IMR-90 (cell line): Measurements from ENCODE around the gene MSX1. TPM values are rescaled to one million over a fixed set of nuclear protein-coding genes. Genes with fewer than 3 reads are reported as not detected.

Experiments
- ATAC-seq: fragments of 200-7000 bp; cut with Tn5 transposase; 2 replicates; pipeline ENCODE4 v1.9.1; 2020; ENCODE audit warnings: low read depth, mild to moderate bottlenecking, moderate library complexity
- BruUV-seq: library from RNA; stranded (reverse); fragments of 400-500 nt; replicated peaks from 2 replicates; lab custom pipeline; 2021; lab: Mats Ljungman, UMichigan
- CTCF ChIA-PET: fragments of 300-600 bp; formaldehyde crosslinking; extraction: SDS; loops from one replicate; lab custom pipeline; 2021; ENCODE audit warnings: antibody characterized with exemption; lab: Yijun Ruan, JAX
- POLR2A ChIA-PET: fragments of 300-600 bp; sonication (Branson Sonifier 250); formaldehyde crosslinking; loops from one replicate; lab custom pipeline; 2022; ENCODE audit warnings: antibody characterized with exemption; ENCODE audit not compliant: unreplicated experiment; lab: Charles Lee
- DNase-seq: peaks from one replicate; pipeline ENCODE4 v3.0.0; 2013
- H2AFZ ChIP-seq: replicated peaks from 2 replicates; pipeline ENCODE3; 2013; ENCODE audit warnings: low read length, mild to moderate bottlenecking; ENCODE audit not compliant: poor library complexity
- H2AK5ac ChIP-seq: 2 replicates; pipeline ENCODE4 v1.6.1; 2013; ENCODE audit warnings: low read depth, low read length, inconsistent platforms
- H2AK9ac ChIP-seq: replicated peaks from 2 replicates; pipeline ENCODE3; 2013; ENCODE audit warnings: mild to moderate bottlenecking, low read depth, low read length, moderate library complexity; ENCODE audit not compliant: poor library complexity
- H2BK120ac ChIP-seq: 2 replicates; pipeline ENCODE4 v1.6.1; 2013; ENCODE audit warnings: low read depth, low read length, inconsistent platforms
- H2BK15ac ChIP-seq: 3 replicates; pipeline ENCODE4 v1.6.1; 2013; ENCODE audit warnings: low read depth, low read length, inconsistent platforms
- H2BK20ac ChIP-seq: 2 replicates; pipeline ENCODE4 v1.6.1; 2013; ENCODE audit warnings: low read depth, mild to moderate bottlenecking, inconsistent platforms, low read length, moderate library complexity
- H2BK5ac ChIP-seq: 2 replicates; pipeline ENCODE4 v1.6.1; 2013; ENCODE audit warnings: mild to moderate bottlenecking, low read depth, low read length, inconsistent platforms; ENCODE audit not compliant: poor library complexity, severe bottlenecking
- H3K14ac ChIP-seq: replicated peaks from 2 replicates; pipeline ENCODE4 v1.6.1; 2013; ENCODE audit warnings: low read depth, low read length, inconsistent platforms
- H3K18ac ChIP-seq: 2 replicates; pipeline ENCODE4 v1.6.1; 2013; ENCODE audit warnings: low read depth, low read length, control low read depth
- H3K23ac ChIP-seq: 2 replicates; pipeline ENCODE4 v1.6.1; 2013; ENCODE audit warnings: low read depth, low read length, inconsistent platforms
- H3K27ac ChIP-seq: 2 replicates; pipeline ENCODE4 v1.5.1; 2013; ENCODE audit warnings: mild to moderate bottlenecking, control low read depth, low read length; ENCODE audit not compliant: insufficient read depth
- H3K27me3 ChIP-seq: 2 replicates; pipeline ENCODE4 v1.6.1; 2013; ENCODE audit warnings: low read length; ENCODE audit not compliant: control insufficient read depth, insufficient read depth
- H3K36me3 ChIP-seq: 2 replicates; pipeline ENCODE4 v1.6.1; 2013; ENCODE audit warnings: low read length, mixed read lengths; ENCODE audit not compliant: control insufficient read depth, insufficient read depth
- H3K4ac ChIP-seq: 2 replicates; pipeline ENCODE4 v1.6.1; 2013; ENCODE audit warnings: low read depth, low read length, inconsistent platforms
- H3K4me1 ChIP-seq: 2 replicates; pipeline ENCODE4 v1.6.1; 2013; ENCODE audit warnings: low read length, mixed read lengths; ENCODE audit not compliant: control insufficient read depth, insufficient read depth
- H3K4me2 ChIP-seq: 2 replicates; pipeline ENCODE4 v1.6.1; 2013; ENCODE audit warnings: low read depth, mild to moderate bottlenecking, control low read depth, low read length, moderate library complexity
- H3K4me3 ChIP-seq: 2 replicates; pipeline ENCODE4 v1.5.1; 2013; ENCODE audit warnings: low read depth, mild to moderate bottlenecking, control low read depth, low read length, moderate library complexity; ENCODE audit not compliant: insufficient read depth
- H3K56ac ChIP-seq: 2 replicates; pipeline ENCODE4 v1.6.1; 2013; ENCODE audit warnings: low read length, inconsistent platforms; ENCODE audit not compliant: insufficient read depth; ENCODE audit errors: extremely low read depth
- H3K79me1 ChIP-seq, 2 experiments: 2 replicates each; pipeline ENCODE4 v1.6.1; 2013; ENCODE audit warnings: low read length in 2 of 2, inconsistent platforms in 1 of 2, low read depth in 1 of 2
- H3K9ac ChIP-seq: 2 replicates; pipeline ENCODE4 v1.6.1; 2013; ENCODE audit warnings: low read depth, low read length, control low read depth
- H3K9me1 ChIP-seq: 2 replicates; pipeline ENCODE4 v1.6.1; 2013; ENCODE audit warnings: low read length, inconsistent platforms; ENCODE audit not compliant: insufficient read depth
- H3K9me3 ChIP-seq: 2 replicates; pipeline ENCODE4 v1.6.1; 2013; ENCODE audit warnings: low read length; ENCODE audit not compliant: control insufficient read depth, insufficient read depth
- H4K20me1 ChIP-seq: 2 replicates; pipeline ENCODE4 v1.6.1; 2013; ENCODE audit warnings: low read length, inconsistent platforms; ENCODE audit not compliant: insufficient read depth
- H4K5ac ChIP-seq: 2 replicates; pipeline ENCODE4 v1.6.1; 2013; ENCODE audit warnings: mild to moderate bottlenecking, low read depth, low read length, control low read depth
- H4K8ac ChIP-seq, 2 experiments: 2 replicates each; pipeline ENCODE4 v1.6.1; 2013; ENCODE audit warnings: low read depth in 2 of 2, low read length in 2 of 2, control low read depth in 1 of 2, inconsistent platforms in 1 of 2
- H4K91ac ChIP-seq: 2 replicates; pipeline ENCODE4 v1.6.1; 2013; ENCODE audit warnings: low read depth, low read length, inconsistent platforms; ENCODE audit not compliant: insufficient read depth
- BHLHE40 ChIP-seq: fragments of 150-350 bp; IDR thresholded peaks from 2 replicates; pipeline ENCODE4 v1.6.1; 2016; ENCODE audit warnings: mild to moderate bottlenecking, low read depth, low read length
- CEBPB ChIP-seq: IDR thresholded peaks from 2 replicates; pipeline ENCODE4 v1.6.1; 2012; ENCODE audit warnings: low read depth, low read length, improper control_type of control experiment
- CHD1 ChIP-seq: IDR thresholded peaks from 2 replicates; pipeline ENCODE4 v1.6.1; 2012; ENCODE audit warnings: low read depth, low read length, improper control_type of control experiment
- CTCF ChIP-seq: conservative IDR thresholded peaks from 2 replicates; pipeline ENCODE4 v1.5.1; 2012; ENCODE audit warnings: mild to moderate bottlenecking, low read depth, low read length, improper control_type of control experiment
- ELK1 ChIP-seq: fragments of 150-350 bp; IDR thresholded peaks from 2 replicates; pipeline ENCODE4 v1.6.1; 2016; ENCODE audit warnings: low read depth, mild to moderate bottlenecking, low read length, moderate library complexity, borderline replicate concordance
- FOS ChIP-seq: fragments of 150-350 bp; IDR thresholded peaks from 2 replicates; pipeline ENCODE4 v1.6.1; 2016; ENCODE audit warnings: low read depth, low read length
- MAFK ChIP-seq: IDR thresholded peaks from 2 replicates; pipeline ENCODE4 v1.6.1; 2012; ENCODE audit warnings: low read depth, low read length, improper control_type of control experiment
- MAZ ChIP-seq: IDR thresholded peaks from 2 replicates; pipeline ENCODE4 v1.6.1; 2012; ENCODE audit warnings: low read depth, mild to moderate bottlenecking, low read length, improper control_type of control experiment, moderate library complexity, borderline replicate concordance
- MXI1 ChIP-seq: IDR thresholded peaks from 2 replicates; pipeline ENCODE4 v1.6.1; 2012; ENCODE audit warnings: low read depth, mild to moderate bottlenecking, low read length, moderate library complexity, borderline replicate concordance
- NFE2L2 ChIP-seq: fragments of 150-350 bp; IDR thresholded peaks from 2 replicates; pipeline ENCODE4 v1.6.1; 2016; ENCODE audit warnings: low read depth, mild to moderate bottlenecking, low read length
- POLR2A ChIP-seq: IDR thresholded peaks from 2 replicates; pipeline ENCODE4 v1.6.1; 2012; ENCODE audit warnings: mild to moderate bottlenecking, low read depth, low read length
- RAD21 ChIP-seq: IDR thresholded peaks from 2 replicates; pipeline ENCODE4 v1.6.1; 2012; ENCODE audit warnings: low read length, improper control_type of control experiment
- RCOR1 ChIP-seq: IDR thresholded peaks from 2 replicates; pipeline ENCODE4 v1.6.1; 2012; ENCODE audit warnings: mild to moderate bottlenecking, low read length, improper control_type of control experiment; ENCODE audit not compliant: insufficient replicate concordance
- RFX5 ChIP-seq: IDR thresholded peaks from 2 replicates; pipeline ENCODE4 v1.8.0; 2012; ENCODE audit warnings: low read depth, mild to moderate bottlenecking, low read length, moderate library complexity
- SMC3 ChIP-seq: fragments of 150-350 bp; IDR thresholded peaks from 2 replicates; pipeline ENCODE4 v1.6.1; 2016; ENCODE audit warnings: low read depth, mild to moderate bottlenecking, antibody characterized with exemption, low read length, moderate library complexity
- USF2 ChIP-seq: fragments of 150-350 bp; IDR thresholded peaks from 2 replicates; pipeline ENCODE4 v1.6.1; 2017; ENCODE audit warnings: mild to moderate bottlenecking, antibody characterized with exemption, low read length, low read depth
- WGBS, 2 experiments: methylation state at CpG; one replicate each; pipeline versions ENCODE4 v1.1.5 to v1.1.7; 2013; ENCODE audit warnings: missing lambda C conversion rate in 2 of 2; ENCODE audit not compliant: insufficient read length in 1 of 2; ENCODE audit errors: extremely low coverage in 2 of 2; 5-methylcytosine and 5-hydroxymethylcytosine counted together
- dilution Hi-C: fragments of 300-500 bp; cut with HindIII; formaldehyde crosslinking; loops from one replicate; pipeline ENCODE4 v1.14.3; 2018; ENCODE audit warnings: low sequenced_read_pairs; ENCODE audit not compliant: unreplicated experiment
- in situ Hi-C: fragments of 300-500 bp; cut with MboI; formaldehyde crosslinking; loops from 3 replicates; pipeline ENCODE4 v1.14.3; 2019; ENCODE audit warnings: low sequenced_read_pairs, inconsistent platforms, mixed read lengths
- intact Hi-C: fragments of 100-400 bp; cut with micrococcal nuclease; formaldehyde crosslinking; loops from 2 replicates; pipeline ENCODE4 v1.10.0; 2022
- polyA plus RNA-seq, 3 experiments: library from polyadenylated mRNA; depleted of rRNA; stranded (reverse); fragments of >200 nt; gene quantifications; 2 replicates each; pipeline ENCODE4 v1.2.3, GENCODE V29; 2012; ENCODE audit warnings: low replicate concordance in 1 of 3
- total RNA-seq: library from RNA; depleted of rRNA; stranded (reverse); fragments of >200 nt; gene quantifications from 2 replicates; pipeline ENCODE4 v1.2.3, GENCODE V29; 2012

The MSX1 gene
- total and polyA plus RNA-seq, 2 of the 4 experiments (the other 2 are of a cell fraction): 1.1 to 3.9 TPM

GRCh38 chr4:4831266-4831665 is 28.2 kb upstream of the MSX1 start:
- Histone ChIP-seq H3K36me3 (no peaks in the 10 kb centered on the region), H4K5ac (no peak overlapping the region), H2AK5ac (no peak overlapping the region), H3K9me3 (no peaks in the 10 kb centered on the region), H2AK9ac (no peak overlapping the region), H2BK15ac (no peak overlapping the region), H3K4me2 (no peak overlapping the region), H2BK5ac (no peak overlapping the region), H2AFZ (no peak overlapping the region), H3K27ac (no peak overlapping the region), H3K18ac (no peak overlapping the region), H3K14ac (no peak overlapping the region), H4K91ac (no peak overlapping the region), H2BK120ac (no peak overlapping the region), H3K9ac (no peak overlapping the region), H3K4ac (no peak overlapping the region), H3K4me3 (no peak overlapping the region), H3K4me1 (no peaks in the 10 kb centered on the region), H2BK20ac (no peak overlapping the region), H4K8ac (no peak overlapping the region), H4K20me1 (no peaks in the 10 kb centered on the region), H3K79me1 (no peaks in the 10 kb centered on the region), H3K23ac (no peak overlapping the region), H3K9me1 (no peaks in the 10 kb centered on the region), H3K56ac (no peak overlapping the region), H3K27me3 (peaks cover 20% of the 10 kb centered on the region)
- BruUV-seq: no TSS peak
- no peak for DNase-seq
- ATAC-seq: no peak
- POLR2A ChIA-PET: no interaction called here
- dilution Hi-C loops (no loop called here), intact Hi-C loops (no loop called here), in situ Hi-C loops (no loop called here)
- CTCF ChIA-PET: no interaction called here
- WGBS, 2 experiments: no CpG with 5 or more reads among the region's 7 CpGs
- TF ChIP-seq MAFK (no peak), CTCF (no peak), FOS (no peak), NFE2L2 (no peak), CHD1 (no peak), POLR2A (no peak), SMC3 (no peak), ELK1 (no peak), BHLHE40 (no peak), USF2 (no peak), RAD21 (no peak), RFX5 (no peak), MAZ (no peak), CEBPB (no peak), RCOR1 (no peak), MXI1 (no peak)
